ENCODE results near the gene DZIP3. TPM values are rescaled to one million over a fixed set of nuclear protein-coding genes. Genes with fewer than 3 reads are reported as not detected.

Gene DZIP3
- total RNA-seq, 1 donor from 2014 or later: 89.0 TPM

GRCh38 chr3:108667312-108667711 lies 77.8 kb downstream of the DZIP3 start:
- H3K9me3 ChIP-seq (ENCODE audit: low read depth): no peaks in the 10 kb centered on the region
- no peaks in the 10 kb centered on the region for H3K27me3 ChIP-seq
- no peaks in the 10 kb centered on the region for H3F3A ChIP-seq (ENCODE audit: low read depth)
- no peak overlapping the region for H3K27ac ChIP-seq
- Mint-ChIP-seq H3K9me3 (no peaks in the 10 kb centered on the region), H3K36me3 (peaks cover 40% of the 10 kb centered on the region), H3K27ac (no peak overlapping the region), H3K4me1 (no peaks in the 10 kb centered on the region), H3K27me3 (ENCODE audit: insufficient read depth, low read depth) (no peaks in the 10 kb centered on the region), H3K4me3 (no peak overlapping the region)
- H2AFZ ChIP-seq (replicated peaks): no peak overlapping the region
- no peak overlapping the region for H3K4me3 ChIP-seq
- H3K9ac ChIP-seq: no peak overlapping the region
- no peak for DNase-seq (ENCODE audit: low spot score)
- TF ChIP-seq EZH2phosphoT487 (IDR thresholded peaks at IDR 0.05) (no peak), EZH2 (IDR thresholded peaks at IDR 0.05) (no peak)
- TF ChIP-seq, protein P1, sequence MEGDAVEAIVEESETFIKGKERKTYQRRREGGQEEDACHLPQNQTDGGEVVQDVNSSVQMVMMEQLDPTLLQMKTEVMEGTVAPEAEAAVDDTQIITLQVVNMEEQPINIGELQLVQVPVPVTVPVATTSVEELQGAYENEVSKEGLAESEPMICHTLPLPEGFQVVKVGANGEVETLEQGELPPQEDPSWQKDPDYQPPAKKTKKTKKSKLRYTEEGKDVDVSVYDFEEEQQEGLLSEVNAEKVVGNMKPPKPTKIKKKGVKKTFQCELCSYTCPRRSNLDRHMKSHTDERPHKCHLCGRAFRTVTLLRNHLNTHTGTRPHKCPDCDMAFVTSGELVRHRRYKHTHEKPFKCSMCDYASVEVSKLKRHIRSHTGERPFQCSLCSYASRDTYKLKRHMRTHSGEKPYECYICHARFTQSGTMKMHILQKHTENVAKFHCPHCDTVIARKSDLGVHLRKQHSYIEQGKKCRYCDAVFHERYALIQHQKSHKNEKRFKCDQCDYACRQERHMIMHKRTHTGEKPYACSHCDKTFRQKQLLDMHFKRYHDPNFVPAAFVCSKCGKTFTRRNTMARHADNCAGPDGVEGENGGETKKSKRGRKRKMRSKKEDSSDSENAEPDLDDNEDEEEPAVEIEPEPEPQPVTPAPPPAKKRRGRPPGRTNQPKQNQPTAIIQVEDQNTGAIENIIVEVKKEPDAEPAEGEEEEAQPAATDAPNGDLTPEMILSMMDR (IDR thresholded peaks at IDR 0.05): no peak
- no peak overlapping the region for H3K4me2 ChIP-seq
- H3K4me1 ChIP-seq: no peaks in the 10 kb centered on the region
- no peaks in the 10 kb centered on the region for H4K20me1 ChIP-seq (ENCODE audit: low read depth)
- H3K79me2 ChIP-seq (ENCODE audit: low read depth): no peaks in the 10 kb centered on the region
- H3K36me3 ChIP-seq: peaks cover 7% of the 10 kb centered on the region

DNA sequence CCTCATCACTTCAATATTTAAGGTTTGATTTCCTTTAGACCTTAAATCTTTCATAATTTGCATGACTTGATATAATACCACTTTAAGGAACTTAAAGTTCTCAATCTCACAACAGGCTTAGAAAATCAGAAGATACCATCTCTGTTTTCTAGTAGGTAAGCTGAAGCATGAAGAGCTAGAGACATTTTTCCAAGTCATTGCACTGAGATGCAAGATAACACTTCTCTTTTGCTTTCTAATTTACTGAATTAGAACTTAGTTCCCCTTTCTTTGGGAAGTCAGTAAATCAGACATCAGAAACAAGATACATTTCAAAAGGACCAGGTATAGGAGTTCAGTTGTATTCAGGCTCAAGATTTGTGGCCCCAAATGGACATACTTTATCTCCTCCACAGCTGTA lies 79.7 kb downstream of the DZIP3 start:
- no peak overlapping the region for H2AFZ ChIP-seq (replicated peaks)
- Mint-ChIP-seq H3K27ac (no peak overlapping the region), H3K4me1 (no peaks in the 10 kb centered on the region), H3K36me3 (peaks cover 38% of the 10 kb centered on the region), H3K4me3 (no peak overlapping the region), H3K27me3 (ENCODE audit: insufficient read depth, low read depth) (no peaks in the 10 kb centered on the region), H3K9me3 (no peaks in the 10 kb centered on the region)
- no peaks in the 10 kb centered on the region for H3K9me3 ChIP-seq (ENCODE audit: low read depth)
- H3K9ac ChIP-seq: no peak overlapping the region
- no peak for TF ChIP-seq EZH2phosphoT487 (IDR thresholded peaks at IDR 0.05)
- TF ChIP-seq, protein P1 (IDR thresholded peaks at IDR 0.05): no peak
- TF ChIP-seq EZH2 (IDR thresholded peaks at IDR 0.05): no peak
- no peak for DNase-seq (ENCODE audit: low spot score)
- no peaks in the 10 kb centered on the region for H3K27me3 ChIP-seq
- no peaks in the 10 kb centered on the region for H4K20me1 ChIP-seq (ENCODE audit: low read depth)
- no peaks in the 10 kb centered on the region for H3K79me2 ChIP-seq (ENCODE audit: low read depth)
- H3K4me3 ChIP-seq: no peak overlapping the region
- H3K4me2 ChIP-seq: no peak overlapping the region
- H3F3A ChIP-seq (ENCODE audit: low read depth): no peaks in the 10 kb centered on the region
- H3K27ac ChIP-seq: no peak overlapping the region
- H3K36me3 ChIP-seq: peaks cover 7% of the 10 kb centered on the region
- no peaks in the 10 kb centered on the region for H3K4me1 ChIP-seq

DNA sequence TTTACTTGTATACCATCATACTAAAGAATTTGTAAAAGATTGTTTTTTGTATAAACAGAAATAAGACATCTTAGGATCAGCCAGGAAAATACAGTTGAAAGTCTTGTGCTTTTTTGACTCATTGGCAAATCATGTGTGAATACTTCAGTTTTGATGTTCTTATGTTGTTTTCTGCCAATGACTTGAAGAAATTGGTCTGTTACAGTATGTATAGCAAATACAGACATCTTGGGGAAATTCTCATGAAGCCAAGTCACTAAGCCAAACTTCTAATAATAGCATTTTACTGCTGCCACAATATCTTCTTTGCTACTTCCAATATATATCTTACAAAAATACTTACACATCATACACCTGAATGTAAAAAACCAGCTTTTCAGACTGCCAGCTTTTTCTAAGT lies 83.2 kb downstream of the DZIP3 start:
- no peak overlapping the region for H3K27ac Mint-ChIP-seq
- no peak overlapping the region for H3K4me3 Mint-ChIP-seq
- H3F3A ChIP-seq (ENCODE audit: low read depth): no peaks in the 10 kb centered on the region
- H3K4me2 ChIP-seq: no peak overlapping the region
- H3K9ac ChIP-seq: no peak overlapping the region
- DNase-seq (ENCODE audit: low spot score): no peak
- H3K4me1 Mint-ChIP-seq: no peaks in the 10 kb centered on the region
- no peaks in the 10 kb centered on the region for H3K27me3 ChIP-seq
- H3K4me1 ChIP-seq: no peaks in the 10 kb centered on the region
- H3K9me3 ChIP-seq (ENCODE audit: low read depth): no peaks in the 10 kb centered on the region
- no peak overlapping the region for H3K27ac ChIP-seq
- H3K4me3 ChIP-seq: no peak overlapping the region
- H3K9me3 Mint-ChIP-seq: no peaks in the 10 kb centered on the region
- TF ChIP-seq EZH2 (IDR thresholded peaks at IDR 0.05): no peak
- TF ChIP-seq EZH2phosphoT487 (IDR thresholded peaks at IDR 0.05): no peak
- TF ChIP-seq, protein P1 (IDR thresholded peaks at IDR 0.05): no peak
- peaks cover 24% of the 10 kb centered on the region for H3K36me3 ChIP-seq
- no peaks in the 10 kb centered on the region for H4K20me1 ChIP-seq (ENCODE audit: low read depth)
- no peaks in the 10 kb centered on the region for H3K27me3 Mint-ChIP-seq (ENCODE audit: insufficient read depth, low read depth)
- no peaks in the 10 kb centered on the region for H3K79me2 ChIP-seq (ENCODE audit: low read depth)
- H2AFZ ChIP-seq (replicated peaks): no peak overlapping the region
- H3K36me3 Mint-ChIP-seq: peaks cover 38% of the 10 kb centered on the region

All from neural progenitor cell (in vitro differentiated cells).